ENCODE results near the gene PAX2. TPM values are rescaled to one million over a fixed set of nuclear protein-coding genes. Genes with fewer than 3 reads are reported as not detected.

The PAX2 gene
- total and polyA plus RNA-seq, 12 donors, result 0.07 to 0.25 (median 0.10) TPM; not detected in 8

DNA sequence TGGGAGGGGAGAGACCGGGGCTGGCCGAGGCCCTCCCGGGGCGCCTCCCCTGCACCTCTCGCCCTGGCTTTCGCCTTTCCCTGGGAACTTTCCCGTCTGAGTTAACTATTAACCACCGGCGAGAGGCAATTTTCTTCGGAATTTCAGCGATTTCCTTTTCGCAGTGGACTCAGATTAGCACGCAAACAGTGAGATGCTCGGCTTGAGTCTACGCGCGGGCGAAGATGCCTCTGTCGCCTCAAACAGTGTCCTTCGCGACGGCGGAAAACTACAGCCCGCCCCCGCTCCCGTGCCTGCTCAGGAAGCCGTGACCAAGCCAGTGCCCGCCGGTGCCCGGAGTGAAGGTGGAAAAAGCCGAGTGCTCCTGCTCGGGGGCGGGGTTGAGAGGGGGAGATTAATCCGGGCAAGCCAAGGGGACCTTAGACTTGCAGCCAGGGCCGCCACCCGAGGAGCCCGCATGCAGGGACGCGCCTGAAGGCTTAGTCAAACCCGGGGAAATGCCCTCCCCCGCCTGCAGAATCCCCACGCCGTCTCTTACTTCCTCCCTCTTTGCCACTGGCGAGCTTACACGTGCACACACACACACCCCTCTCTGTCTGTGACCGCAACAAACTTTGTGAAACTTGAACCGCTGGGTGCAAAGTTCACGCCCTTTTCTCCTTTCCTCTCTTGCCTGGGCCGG lies 14.5 kb upstream of the PAX2 start:
- H3K9me3 ChIP-seq (replicated peaks in 1 of 3), result no peaks in the 10 kb centered on the region
- DNase-seq, result peak in 2 of 7 donors; percentile 19 to 41
- TF ChIP-seq CTCF (IDR thresholded peaks at IDR 0.05) (no peak), POLR2A (IDR thresholded peaks at IDR 0.05) (no peak)
- peak overlapping the region in 1 of 4 donors; percentile 32 for H3K4me3 ChIP-seq
- H3K27ac ChIP-seq, result no peak overlapping the region
- intact Hi-C loops (cut with DNase I), result no loop called here
- 5 to 9% (median 7%) methylated on average over 25 to 49 of the region's 49 CpGs for WGBS, 4 donors
- H3K36me3 ChIP-seq (replicated peaks in 1 of 2), result no peaks in the 10 kb centered on the region
- H3K27me3 ChIP-seq, result peaks cover 94% of the 10 kb centered on the region
- peaks cover 11 to 19% of the 10 kb centered on the region in 2 donors for H3K4me1 ChIP-seq (replicated peaks in 1 of 2)

- Histone ChIP-seq H3K4me1 (replicated peaks in 1 of 2) (peaks cover 11 to 19% of the 10 kb centered on the region in 2 donors), H3K9me3 (replicated peaks in 1 of 3) (no peaks in the 10 kb centered on the region), H3K36me3 (replicated peaks in 1 of 2) (no peaks in the 10 kb centered on the region), H3K4me3 (no peak overlapping the region), H3K27me3 (peaks cover 92% of the 10 kb centered on the region), H3K27ac (no peak overlapping the region)
- intact Hi-C loops (cut with DNase I), result no loop called here
- 63 to 79% (median 69%) methylated on average over 15 to 24 of the region's 24 CpGs for WGBS, 4 donors
- no peak for DNase-seq
- TF ChIP-seq CTCF (IDR thresholded peaks at IDR 0.05) (no peak), POLR2A (IDR thresholded peaks at IDR 0.05) (no peak)
Observed at GRCh38 chr10:100731407-100732240, 13.8 kb upstream of the PAX2 start.

- Histone ChIP-seq H3K27ac (no peak overlapping the region), H3K9me3 (replicated peaks in 1 of 3) (no peaks in the 10 kb centered on the region), H3K27me3 (peaks cover 95% of the 10 kb centered on the region), H3K36me3 (replicated peaks in 1 of 2) (no peaks in the 10 kb centered on the region), H3K4me3 (no peak overlapping the region), H3K4me1 (replicated peaks in 1 of 2) (peaks cover 11 to 19% of the 10 kb centered on the region in 2 donors)
- WGBS, 4 donors, result 80 to 90% (median 85%) methylated on average over 2 of the region's 2 CpGs
- intact Hi-C loops (cut with DNase I), result no loop called here
- no peak for TF ChIP-seq CTCF (IDR thresholded peaks at IDR 0.05)
- no peak for TF ChIP-seq POLR2A (IDR thresholded peaks at IDR 0.05)
- DNase-seq, result no peak
Observed at GRCh38 chr10:100732241-100732596, 13.2 kb upstream of the PAX2 start.

DNA sequence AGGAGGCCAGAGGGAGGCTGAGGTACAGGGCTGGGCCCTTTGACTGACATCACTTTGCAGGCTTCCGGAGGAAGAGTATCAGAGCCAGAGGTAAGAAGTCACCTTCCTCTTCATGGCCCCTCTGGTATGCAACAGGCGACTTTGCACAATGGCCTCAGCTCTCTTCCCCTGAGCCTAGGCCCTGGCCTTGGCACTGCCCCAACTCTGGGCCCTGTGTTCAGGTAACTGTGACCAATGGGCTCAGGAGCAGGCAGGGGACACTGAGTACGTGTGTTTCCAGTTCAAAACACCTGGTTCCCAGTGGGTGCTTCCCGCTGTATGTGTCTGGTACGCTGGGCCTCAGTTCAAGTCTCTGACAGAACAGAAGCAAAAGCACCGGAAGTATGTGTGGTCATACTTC lies 12.1 kb upstream of the PAX2 start:
- peaks cover 11 to 19% of the 10 kb centered on the region in 2 donors for H3K4me1 ChIP-seq (replicated peaks in 1 of 2)
- TF ChIP-seq POLR2A (IDR thresholded peaks at IDR 0.05) (no peak), CTCF (IDR thresholded peaks at IDR 0.05) (no peak)
- intact Hi-C loops (cut with DNase I), result no loop called here
- H3K27me3 ChIP-seq, result peaks cover 95% of the 10 kb centered on the region
- no peak for DNase-seq
- 64 to 85% (median 75%) methylated on average over 5 to 6 of the region's 6 CpGs for whole genome bisulfite sequencing, 4 donors
- no peaks in the 10 kb centered on the region for H3K36me3 ChIP-seq (replicated peaks in 1 of 2)
- no peak overlapping the region for H3K4me3 ChIP-seq
- no peaks in the 10 kb centered on the region for H3K9me3 ChIP-seq (replicated peaks in 1 of 3)
- H3K27ac ChIP-seq, result no peak overlapping the region

All from adrenal gland (tissue), 12 donors.